KOPT-K1 (cell line): ENCODE data around the gene RHOC.

ENCODE experiments used
- H3K27ac ChIP-seq: fragments of 200-600 bp; sonication (generic); 2 replicates; pipeline ENCODE4 v1.5.1; 2016; ENCODE audit warnings: antibody characterized with exemption, mild to moderate bottlenecking, low read depth, low read length; ENCODE audit not compliant: poor library complexity, severe bottlenecking
- H3K36me3 ChIP-seq: fragments of 200-600 bp; sonication (generic); 2 replicates; pipeline ENCODE4 v1.5.1; 2017; ENCODE audit warnings: antibody characterized with exemption, mild to moderate bottlenecking, low read length, moderate library complexity; ENCODE audit not compliant: insufficient read depth
- H3K9me3 ChIP-seq: fragments of 200-600 bp; sonication (generic); 2 replicates; pipeline ENCODE4 v1.5.1; 2017; ENCODE audit warnings: antibody characterized with exemption, low read length, mild to moderate bottlenecking; ENCODE audit not compliant: insufficient read depth, poor library complexity, severe bottlenecking

Gene RHOC

GRCh38 chr1:112687361-112687760, 19.6 kb downstream of the RHOC start:
- Histone ChIP-seq H3K36me3 (peaks cover 73% of the 10 kb centered on the region), H3K27ac (no peak overlapping the region), H3K9me3 (no peaks in the 10 kb centered on the region)

GRCh38 chr1:112686835-112687234, 20.1 kb downstream of the RHOC start:
- peaks cover 68% of the 10 kb centered on the region for H3K36me3 ChIP-seq
- H3K27ac ChIP-seq, result no peak overlapping the region

DNA sequence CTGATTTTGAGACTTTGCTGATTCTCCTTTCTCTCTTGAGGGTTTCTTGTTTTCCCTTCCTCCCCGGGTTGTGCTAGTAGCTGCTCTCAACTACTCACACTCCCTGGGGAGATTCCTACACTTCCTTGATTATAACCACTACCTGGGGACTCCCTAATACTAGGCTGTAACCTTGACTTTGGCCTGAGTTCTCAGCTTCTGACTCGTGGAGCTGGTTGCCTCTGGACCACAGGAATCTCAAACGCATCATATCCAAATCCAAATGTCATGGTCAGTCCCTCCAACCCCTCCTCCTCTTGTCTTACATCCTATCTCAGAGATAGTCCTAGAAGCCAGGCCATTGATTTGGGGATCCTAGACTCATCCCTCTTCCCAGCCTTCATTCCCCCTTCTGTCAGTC, 20.5 kb downstream of the RHOC start:
- Histone ChIP-seq H3K36me3 (peaks cover 64% of the 10 kb centered on the region), H3K9me3 (no peaks in the 10 kb centered on the region), H3K27ac (no peak overlapping the region)

More at GRCh38 chr1:112686835-112687234, 20.1 kb downstream of the RHOC start:
- H3K9me3 ChIP-seq, result no peaks in the 10 kb centered on the region

GRCh38 chr1:112685913-112686312, 21.0 kb downstream of the RHOC start:
- Histone ChIP-seq H3K9me3 (no peaks in the 10 kb centered on the region), H3K27ac (no peak overlapping the region), H3K36me3 (peaks cover 60% of the 10 kb centered on the region)

DNA sequence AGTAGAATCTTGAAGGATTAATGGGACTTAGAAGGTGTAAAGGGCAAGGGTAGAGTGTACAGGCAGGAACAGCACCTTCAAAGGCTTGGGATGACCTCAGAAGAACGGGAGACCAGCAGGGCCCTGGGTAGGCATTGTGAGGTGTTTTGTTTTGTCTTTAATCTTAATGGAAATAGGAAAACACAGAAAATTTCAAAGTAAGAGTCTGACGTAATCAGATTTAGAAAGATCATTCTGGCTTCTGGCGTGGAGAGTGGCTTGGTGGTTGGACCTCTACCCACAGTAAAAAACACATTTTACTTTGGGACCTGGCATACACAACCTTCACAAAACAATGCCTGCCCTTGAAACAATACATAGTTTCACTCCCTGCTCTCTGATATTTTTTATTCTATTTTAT, 28.3 kb downstream of the RHOC start:
- Histone ChIP-seq H3K27ac (no peak overlapping the region), H3K9me3 (no peaks in the 10 kb centered on the region), H3K36me3 (peaks cover 28% of the 10 kb centered on the region)

DNA sequence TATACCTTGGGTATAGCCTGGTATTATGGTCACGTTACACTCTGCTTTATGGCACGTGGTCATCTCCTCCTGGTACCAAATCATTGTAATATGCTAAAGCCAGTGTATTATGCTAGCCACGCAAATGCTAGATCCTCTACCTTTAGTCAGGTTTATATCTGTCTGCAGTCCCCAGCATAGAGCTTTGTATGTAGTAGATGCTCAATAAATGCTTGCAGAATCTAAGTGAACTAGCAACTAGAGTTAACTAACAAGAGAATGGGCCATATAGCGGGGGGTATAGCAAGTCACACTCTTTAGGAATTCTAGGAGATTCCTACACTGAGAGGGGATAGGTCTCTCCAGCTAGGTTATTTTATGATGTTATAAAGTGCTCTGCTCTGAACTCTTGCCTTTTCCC, 29.4 kb downstream of the RHOC start:
- no peak overlapping the region for H3K27ac ChIP-seq
- peaks cover 26% of the 10 kb centered on the region for H3K36me3 ChIP-seq
- no peaks in the 10 kb centered on the region for H3K9me3 ChIP-seq

DNA sequence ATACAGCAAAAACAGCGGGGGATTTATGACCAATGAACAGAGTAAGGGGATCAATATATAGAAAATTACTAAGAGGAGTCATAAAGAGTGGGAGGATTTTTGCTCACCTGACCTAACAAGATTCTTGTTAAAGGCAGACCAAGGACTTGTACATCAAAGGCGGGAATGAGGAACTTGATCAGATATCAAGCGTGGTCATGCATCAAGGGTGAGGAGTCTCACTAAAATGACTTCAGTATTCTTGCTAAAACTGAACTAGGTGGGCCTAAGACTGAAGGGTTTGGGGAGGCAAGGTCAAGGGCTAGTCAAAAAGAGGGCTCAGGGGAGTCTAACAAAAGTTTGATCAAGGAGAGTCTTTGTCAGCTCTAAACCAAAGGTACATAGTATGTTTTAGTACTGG, 30.4 kb downstream of the RHOC start:
- H3K36me3 ChIP-seq, result peaks cover 36% of the 10 kb centered on the region
- H3K9me3 ChIP-seq, result no peaks in the 10 kb centered on the region
- no peak overlapping the region for H3K27ac ChIP-seq

DNA sequence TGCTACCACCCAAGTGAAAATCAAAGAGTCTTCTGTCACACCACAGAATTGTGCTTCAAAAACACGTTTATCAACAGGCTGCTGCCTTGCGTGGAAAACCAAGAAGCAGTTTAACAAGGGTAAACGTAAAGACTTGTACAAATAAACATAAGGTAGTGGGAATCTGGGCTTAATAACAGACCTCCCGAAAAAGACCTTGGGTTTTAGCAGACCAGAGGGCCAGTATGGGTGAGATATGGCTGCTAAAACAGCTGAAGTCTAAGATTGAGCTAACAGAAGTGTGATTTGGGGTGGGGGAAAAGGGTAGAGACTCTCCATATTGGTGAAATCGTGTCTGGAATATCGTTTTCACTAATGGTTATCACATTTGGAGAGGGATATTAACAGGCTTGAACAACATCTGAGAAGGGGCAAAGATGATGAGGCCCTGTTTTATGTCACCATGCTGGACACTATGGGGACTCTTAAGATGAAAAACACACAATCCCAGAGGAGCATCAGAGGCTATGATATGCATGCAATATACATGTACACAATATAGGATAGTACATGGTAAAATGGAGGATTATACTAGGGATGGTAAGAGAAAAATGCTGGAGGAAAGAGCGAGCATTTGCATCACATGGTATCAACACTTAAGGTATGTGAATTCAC, 31.1 kb downstream of the RHOC start:
- Histone ChIP-seq H3K27ac (peak overlapping the region; percentile 94), H3K9me3 (no peaks in the 10 kb centered on the region), H3K36me3 (peaks cover 41% of the 10 kb centered on the region)

GRCh38 chr1:112674986-112675727, 31.8 kb downstream of the RHOC start:
- Histone ChIP-seq H3K36me3 (peaks cover 44% of the 10 kb centered on the region), H3K9me3 (no peaks in the 10 kb centered on the region), H3K27ac (peak overlapping the region; percentile 94)

- H3K36me3 ChIP-seq, result peaks cover 51% of the 10 kb centered on the region
- peak within 1 kb of the TSS; percentile 94 for H3K27ac ChIP-seq
- H3K9me3 ChIP-seq, result no peaks in the 10 kb centered on the region
These were observed 32.4 kb downstream of the RHOC start, which contains the start of gene MOV10 for GRCh38 chr1:112674440-112674985. TSS of gene MOV10 (plus strand) at chr1:112674659. CDS start at chr1:112674913, 254 bp downstream.

DNA sequence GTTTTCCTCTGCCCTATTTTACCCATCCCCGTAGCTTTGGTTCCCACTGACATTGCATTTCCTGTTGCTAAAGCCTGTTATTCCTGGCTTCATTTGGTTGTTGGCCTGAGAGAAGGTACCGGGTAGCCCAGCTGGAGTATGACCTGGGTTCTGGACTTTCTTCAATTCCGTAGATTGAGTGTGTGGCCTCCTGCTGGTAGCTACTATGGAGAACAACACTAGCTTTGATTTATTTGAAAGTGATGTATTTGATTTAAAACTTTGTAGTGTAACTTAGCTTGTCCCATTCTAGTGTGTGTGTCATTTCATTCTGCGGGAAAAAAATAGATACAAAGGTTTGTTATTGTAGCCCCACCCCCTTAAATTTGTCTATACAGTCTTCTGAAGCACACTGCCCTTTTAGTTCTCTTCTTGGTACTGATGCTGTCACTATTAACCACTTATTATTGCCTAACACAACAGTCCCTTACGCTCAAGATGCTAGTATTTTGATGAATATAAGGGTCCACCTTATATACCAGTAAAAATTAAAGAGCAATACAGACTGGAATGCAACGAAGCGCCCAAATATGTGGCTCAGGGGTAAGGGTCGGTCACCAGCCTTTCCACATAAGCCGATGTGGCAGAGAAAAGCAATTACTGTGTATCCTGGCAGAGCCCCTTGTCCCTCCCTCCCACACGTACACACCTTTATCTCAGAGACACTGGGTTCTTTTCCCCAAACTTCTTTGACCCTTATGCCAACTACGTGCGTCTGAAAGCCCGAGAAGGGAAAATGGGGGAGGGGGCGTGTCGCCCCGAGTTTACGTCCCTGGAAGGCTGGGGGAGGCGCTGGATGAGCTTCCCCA, 33.1 kb downstream of the RHOC start:
- peak overlapping the region; percentile 94 for H3K27ac ChIP-seq
- H3K36me3 ChIP-seq, result peaks cover 58% of the 10 kb centered on the region
- no peaks in the 10 kb centered on the region for H3K9me3 ChIP-seq

GRCh38 chr1:112672842-112673241, 34.1 kb downstream of the RHOC start:
- no peak overlapping the region for H3K27ac ChIP-seq
- H3K36me3 ChIP-seq, result peaks cover 67% of the 10 kb centered on the region
- no peaks in the 10 kb centered on the region for H3K9me3 ChIP-seq

DNA sequence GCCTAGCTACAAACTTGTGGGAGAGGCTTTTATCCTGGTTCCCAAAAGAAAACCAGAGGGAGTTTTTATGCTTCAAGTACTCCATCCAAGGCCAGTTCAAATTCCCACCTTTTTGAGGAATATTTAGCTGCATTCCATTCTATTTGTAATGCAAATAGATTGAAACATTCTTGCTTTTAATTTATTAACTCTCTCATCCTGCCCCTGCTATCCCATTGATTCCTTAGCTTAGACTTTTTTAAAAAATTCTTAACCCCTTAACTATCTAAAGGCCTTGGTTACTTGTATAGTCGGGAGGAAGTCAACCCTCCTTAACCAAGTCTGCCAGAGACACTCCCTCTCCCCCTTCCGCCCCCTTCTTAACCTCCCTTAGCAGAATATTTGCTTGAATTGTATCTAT, 34.9 kb downstream of the RHOC start:
- H3K9me3 ChIP-seq, result no peaks in the 10 kb centered on the region
- no peak overlapping the region for H3K27ac ChIP-seq

GRCh38 chr1:112666946-112667345, 40.0 kb downstream of the RHOC start:
- H3K27ac ChIP-seq, result no peak overlapping the region
- H3K9me3 ChIP-seq, result no peaks in the 10 kb centered on the region
- H3K36me3 ChIP-seq, result peaks cover 98% of the 10 kb centered on the region

More for the DNA sequence above, 34.9 kb downstream of the RHOC start:
- H3K36me3 ChIP-seq, result peaks cover 68% of the 10 kb centered on the region

DNA sequence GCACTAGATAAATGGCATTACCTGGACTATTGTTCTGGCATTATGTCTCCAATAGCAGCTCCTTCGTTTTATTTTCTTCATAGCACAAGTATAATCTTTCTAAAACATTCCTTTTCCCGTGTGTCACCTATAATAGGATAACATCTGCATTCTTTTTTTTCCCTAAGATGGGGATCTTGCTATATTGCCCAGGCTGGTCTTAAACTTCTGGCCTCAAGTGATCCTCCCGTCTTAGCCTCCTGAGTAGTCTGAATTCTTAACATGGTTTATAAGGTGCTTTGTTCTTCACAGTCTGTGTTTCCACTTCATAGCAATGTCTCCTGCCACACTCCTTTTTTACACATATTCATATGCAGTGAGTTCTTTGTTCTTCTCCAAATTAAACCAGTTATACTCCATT, 41.1 kb downstream of the RHOC start:
- Histone ChIP-seq H3K36me3 (peaks cover 98% of the 10 kb centered on the region), H3K9me3 (no peaks in the 10 kb centered on the region), H3K27ac (no peak overlapping the region)
